MV-4-11 (cell line): ENCODE measurements around the gene GPRASP1.

Source experiments
- DNase-seq: peaks from one replicate; lab custom pipeline; 2025; lab: John Stamatoyannopoulos, UW

GPRASP1 gene

DNA sequence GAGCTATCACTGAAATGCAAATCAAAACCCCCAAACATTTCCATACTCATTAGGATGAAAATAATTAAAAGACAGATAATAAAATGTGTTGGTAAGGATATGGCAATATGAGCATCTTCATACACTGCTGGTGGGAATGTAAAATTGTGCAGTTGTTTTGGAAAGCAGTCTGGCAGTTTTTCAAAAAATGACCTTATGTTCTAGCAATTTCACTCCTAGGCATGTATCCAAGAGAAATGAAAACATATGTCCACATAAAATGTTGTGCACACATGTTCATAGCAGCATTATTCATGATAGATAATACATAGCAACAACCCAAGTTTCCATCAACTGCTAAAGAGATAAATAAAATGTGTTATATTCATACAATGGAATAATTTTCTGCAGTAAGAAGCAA is 46.2 kb downstream of the GPRASP1 start:
- no peak for DNase-seq
